Keratinocyte (primary cell): ENCODE results near the gene SMU1.

Source experiments
- EZH2 ChIP-seq: IDR thresholded peaks from one replicate; pipeline ENCODE4 v1.6.1; 2012; ENCODE audit warnings: inconsistent platforms, mild to moderate bottlenecking, low read length, moderate library complexity
- TF ChIP-seq, protein P1 (sequence below), 3 experiments: IDR thresholded peaks in 1 of 3; conservative IDR thresholded peaks in 1 of 3; optimal IDR thresholded peaks in 1 of 3; 2 replicates in 2 of 3; 3 replicates in 1 of 3; pipeline versions ENCODE3 to v1.5.1; 2011; ENCODE audit warnings: low read length in 3 of 3, mild to moderate bottlenecking in 3 of 3, moderate library complexity in 2 of 3, control low read depth in 1 of 3, inconsistent platforms in 1 of 3; ENCODE audit not compliant: insufficient read depth in 2 of 3; ENCODE audit errors: extremely low read depth in 1 of 3

- TF ChIP-seq, protein P1, sequence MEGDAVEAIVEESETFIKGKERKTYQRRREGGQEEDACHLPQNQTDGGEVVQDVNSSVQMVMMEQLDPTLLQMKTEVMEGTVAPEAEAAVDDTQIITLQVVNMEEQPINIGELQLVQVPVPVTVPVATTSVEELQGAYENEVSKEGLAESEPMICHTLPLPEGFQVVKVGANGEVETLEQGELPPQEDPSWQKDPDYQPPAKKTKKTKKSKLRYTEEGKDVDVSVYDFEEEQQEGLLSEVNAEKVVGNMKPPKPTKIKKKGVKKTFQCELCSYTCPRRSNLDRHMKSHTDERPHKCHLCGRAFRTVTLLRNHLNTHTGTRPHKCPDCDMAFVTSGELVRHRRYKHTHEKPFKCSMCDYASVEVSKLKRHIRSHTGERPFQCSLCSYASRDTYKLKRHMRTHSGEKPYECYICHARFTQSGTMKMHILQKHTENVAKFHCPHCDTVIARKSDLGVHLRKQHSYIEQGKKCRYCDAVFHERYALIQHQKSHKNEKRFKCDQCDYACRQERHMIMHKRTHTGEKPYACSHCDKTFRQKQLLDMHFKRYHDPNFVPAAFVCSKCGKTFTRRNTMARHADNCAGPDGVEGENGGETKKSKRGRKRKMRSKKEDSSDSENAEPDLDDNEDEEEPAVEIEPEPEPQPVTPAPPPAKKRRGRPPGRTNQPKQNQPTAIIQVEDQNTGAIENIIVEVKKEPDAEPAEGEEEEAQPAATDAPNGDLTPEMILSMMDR (optimal IDR thresholded peaks at IDR 0.05 in 1 of 3, IDR thresholded peaks at IDR 0.05 in 1 of 3, conservative IDR thresholded peaks at IDR 0.05 in 1 of 3; ENCODE audit: extremely low read depth in 1 of 3, insufficient read depth in 2 of 3, low read length in 3 of 3) = no peak
- no peak for TF ChIP-seq EZH2
These were observed 30.6 kb upstream of the SMU1 start for GRCh38 chr9:33106827-33107621.
